Trophoblast cell (in vitro differentiated cells and primary cell): ENCODE data around the gene WDR90.
"Not testable (repeated sequence)": the region's sequence is repeated elsewhere in the genome, so short reads cannot be mapped to it uniquely, and the experiment has no call there.

Source experiments
- DNase-seq, 2 donors: peaks; one replicate each; pipeline ENCODE4 v3.0.0-alpha.2; 2016
- H2AFZ ChIP-seq: 2 replicates; pipeline ENCODE4 v1.6.1; 2013; ENCODE audit warnings: low read length, moderate library complexity, mild to moderate bottlenecking; ENCODE audit not compliant: insufficient read depth, poor library complexity
- H2AK5ac ChIP-seq: 2 replicates; pipeline ENCODE4 v1.6.1; 2013; ENCODE audit warnings: mild to moderate bottlenecking, low read length
- H2BK120ac ChIP-seq: 2 replicates; pipeline ENCODE4 v1.6.1; 2013; ENCODE audit warnings: low read length, mild to moderate bottlenecking, moderate library complexity; ENCODE audit not compliant: insufficient read depth, poor library complexity
- H2BK12ac ChIP-seq: 2 replicates; pipeline ENCODE4 v1.6.1; 2013; ENCODE audit warnings: mild to moderate bottlenecking, low read length, moderate library complexity
- H2BK5ac ChIP-seq: 2 replicates; pipeline ENCODE4 v1.6.1; 2013; ENCODE audit warnings: low read length, low read depth, moderate library complexity, mild to moderate bottlenecking; ENCODE audit not compliant: poor library complexity
- H3K14ac ChIP-seq: 2 replicates; pipeline ENCODE4 v1.6.1; 2013; ENCODE audit warnings: mild to moderate bottlenecking, low read length
- H3K18ac ChIP-seq: 2 replicates; pipeline ENCODE4 v1.6.1; 2013; ENCODE audit warnings: mild to moderate bottlenecking, low read length
- H3K23ac ChIP-seq: 2 replicates; pipeline ENCODE4 v1.6.1; 2013; ENCODE audit warnings: low read length
- H3K27ac ChIP-seq: 2 replicates; pipeline ENCODE4 v1.5.1; 2013; ENCODE audit warnings: low read depth, mild to moderate bottlenecking, inconsistent platforms, low read length, moderate library complexity
- H3K27me3 ChIP-seq: 2 replicates; pipeline ENCODE4 v1.6.1; 2013; ENCODE audit warnings: inconsistent platforms, mild to moderate bottlenecking, low read length, moderate library complexity; ENCODE audit not compliant: insufficient read depth
- H3K36me3 ChIP-seq, 2 experiments: 1 replicate in 1 of 2; 2 replicates in 1 of 2; pipeline ENCODE4 v1.6.1; 2013; ENCODE audit warnings: low read length in 2 of 2, mild to moderate bottlenecking in 2 of 2, moderate library complexity in 1 of 2; ENCODE audit not compliant: insufficient read depth in 2 of 2, control insufficient read depth in 1 of 2
- H3K4ac ChIP-seq: 2 replicates; pipeline ENCODE4 v1.6.1; 2013; ENCODE audit warnings: low read depth, mild to moderate bottlenecking, low read length, moderate library complexity
- H3K4me1 ChIP-seq, 2 experiments: 1 replicate in 1 of 2; 2 replicates in 1 of 2; pipeline ENCODE4 v1.6.1; 2013; ENCODE audit warnings: low read length in 2 of 2, mild to moderate bottlenecking in 2 of 2, moderate library complexity in 1 of 2; ENCODE audit not compliant: insufficient read depth in 2 of 2, control insufficient read depth in 1 of 2
- H3K4me2 ChIP-seq: 2 replicates; pipeline ENCODE4 v1.6.1; 2013; ENCODE audit warnings: inconsistent platforms, mild to moderate bottlenecking, low read length, moderate library complexity
- H3K4me3 ChIP-seq: 2 replicates; pipeline ENCODE4 v1.5.1; 2013; ENCODE audit warnings: mild to moderate bottlenecking, low read depth, low read length, inconsistent platforms
- H3K79me1 ChIP-seq: one replicate; pipeline ENCODE4 v1.6.1; 2013; ENCODE audit warnings: low read length
- H3K79me2 ChIP-seq: 2 replicates; pipeline ENCODE4 v1.6.1; 2013; ENCODE audit warnings: low read length, mild to moderate bottlenecking; ENCODE audit not compliant: control insufficient read depth, insufficient read depth, poor library complexity
- H3K9ac ChIP-seq: 2 replicates; pipeline ENCODE4 v1.6.1; 2013; ENCODE audit warnings: mild to moderate bottlenecking, low read length
- H3K9me3 ChIP-seq: 2 replicates; pipeline ENCODE4 v1.6.1; 2013; ENCODE audit warnings: low read depth, mild to moderate bottlenecking, control low read depth, inconsistent platforms, low read length; ENCODE audit not compliant: insufficient read depth
- H4K12ac ChIP-seq: 2 replicates; pipeline ENCODE4 v1.6.1; 2013; ENCODE audit warnings: low read depth, mild to moderate bottlenecking, low read length, moderate library complexity
- H4K8ac ChIP-seq: 2 replicates; pipeline ENCODE4 v1.6.1; 2013; ENCODE audit warnings: low read depth, mild to moderate bottlenecking, low read length, moderate library complexity
- H4K91ac ChIP-seq: one replicate; pipeline ENCODE4 v1.6.1; 2013; ENCODE audit warnings: low read depth, mild to moderate bottlenecking, low read length, moderate library complexity
- WGBS: extraction: QIAGEN DNeasy Blood & Tissue Kit; methylation state at CpG from one replicate; pipeline ENCODE4 v1.1.7; 2013; ENCODE audit warnings: missing lambda C conversion rate; ENCODE audit not compliant: insufficient read length, insufficient coverage; ENCODE audit errors: extremely low coverage; 5-methylcytosine and 5-hydroxymethylcytosine counted together

Gene WDR90

GRCh38 chr16:710500-711075 is 61.4 kb downstream of the WDR90 start:
- Histone ChIP-seq H3K36me3 (no peaks in the 10 kb centered on the region), H3K4me3 (no peak overlapping the region), H3K4me1 (peaks cover 15 to 16% of the 10 kb centered on the region in 2 experiments), H3K9me3 (peaks cover 12% of the 10 kb centered on the region), H2BK12ac (no peak overlapping the region), H3K4me2 (no peak overlapping the region), H3K79me2 (no peaks in the 10 kb centered on the region), H3K9ac (no peak overlapping the region), H4K12ac (no peak overlapping the region), H3K23ac (no peak overlapping the region), H4K91ac (no peak overlapping the region), H3K79me1 (peaks cover 2% of the 10 kb centered on the region), H3K14ac (no peak overlapping the region), H3K27me3 (peaks cover 21% of the 10 kb centered on the region), H4K8ac (no peak overlapping the region), H2BK5ac (no peak overlapping the region), H3K4ac (no peak overlapping the region), H2AK5ac (no peak overlapping the region), H2BK120ac (no peak overlapping the region), H3K27ac (no peak overlapping the region), H2AFZ (no peak overlapping the region), H3K18ac (no peak overlapping the region)
- no CpG with 5 or more reads among the region's 21 CpGs for WGBS
- DNase-seq: no peak

- H2AFZ ChIP-seq: no peak overlapping the region
- H3K27ac ChIP-seq: no peak overlapping the region
- H3K79me2 ChIP-seq: no peaks in the 10 kb centered on the region
- H2BK5ac ChIP-seq: no peak overlapping the region
- H2BK12ac ChIP-seq: no peak overlapping the region
- H3K79me1 ChIP-seq: peaks cover 2% of the 10 kb centered on the region
- DNase-seq: no peak
- no CpG with 5 or more reads among the region's 12 CpGs for WGBS
- H3K36me3 ChIP-seq: no peaks in the 10 kb centered on the region
- H4K91ac ChIP-seq: no peak overlapping the region
- no peak overlapping the region for H3K4me3 ChIP-seq
- no peak overlapping the region for H2BK120ac ChIP-seq
- peaks cover 24% of the 10 kb centered on the region for H3K27me3 ChIP-seq
- H3K4ac ChIP-seq: no peak overlapping the region
- H3K18ac ChIP-seq: no peak overlapping the region
- H3K9ac ChIP-seq: no peak overlapping the region
- no peak overlapping the region for H4K12ac ChIP-seq
- no peak overlapping the region for H3K4me2 ChIP-seq
- H3K14ac ChIP-seq: no peak overlapping the region
- H3K23ac ChIP-seq: no peak overlapping the region
- H2AK5ac ChIP-seq: no peak overlapping the region
- peaks cover 18 to 19% of the 10 kb centered on the region in 2 experiments for H3K4me1 ChIP-seq
- H3K9me3 ChIP-seq: peaks cover 12% of the 10 kb centered on the region
- no peak overlapping the region for H4K8ac ChIP-seq
These were observed 61.9 kb downstream of the WDR90 start for GRCh38 chr16:711084-711483.

GRCh38 chr16:711548-712320 is 62.6 kb downstream of the WDR90 start:
- Histone ChIP-seq H3K9ac (no peak overlapping the region), H2BK12ac (no peak overlapping the region), H3K4me3 (no peak overlapping the region), H3K23ac (no peak overlapping the region), H3K4me2 (no peak overlapping the region), H4K12ac (no peak overlapping the region), H2BK5ac (no peak overlapping the region), H2BK120ac (no peak overlapping the region), H3K14ac (no peak overlapping the region), H2AFZ (no peak overlapping the region), H3K4ac (no peak overlapping the region), H3K9me3 (peaks cover 14% of the 10 kb centered on the region), H3K4me1 (peaks cover 18 to 19% of the 10 kb centered on the region in 2 experiments), H3K27me3 (peaks cover 20% of the 10 kb centered on the region), H4K8ac (no peak overlapping the region), H3K18ac (no peak overlapping the region), H2AK5ac (no peak overlapping the region), H3K27ac (no peak overlapping the region), H3K79me2 (no peaks in the 10 kb centered on the region), H4K91ac (no peak overlapping the region), H3K36me3 (no peaks in the 10 kb centered on the region), H3K79me1 (peaks cover 2% of the 10 kb centered on the region)
- no CpG with 5 or more reads among the region's 25 CpGs for WGBS
- peak; percentile 67 to 81 for DNase-seq

- H3K4me1 ChIP-seq: peaks cover 18 to 19% of the 10 kb centered on the region in 2 experiments
- not testable (repeated sequence) for H3K27ac ChIP-seq, H3K9ac ChIP-seq, H3K4me3 ChIP-seq, H4K8ac ChIP-seq, H3K23ac ChIP-seq, H3K18ac ChIP-seq, H3K4ac ChIP-seq, H2BK5ac ChIP-seq, H3K14ac ChIP-seq, H2BK12ac ChIP-seq, H3K79me2 ChIP-seq, H4K91ac ChIP-seq, H2AK5ac ChIP-seq, H2BK120ac ChIP-seq, H3K36me3 ChIP-seq, H4K12ac ChIP-seq, H3K4me2 ChIP-seq, H2AFZ ChIP-seq, H3K79me1 ChIP-seq
- H3K9me3 ChIP-seq: peaks cover 12% of the 10 kb centered on the region
- peaks cover 14% of the 10 kb centered on the region for H3K27me3 ChIP-seq
- peak; percentile 98 to 99 for DNase-seq
- WGBS: no CpG with 5 or more reads among the region's 13 CpGs
These were observed 63.6 kb downstream of the WDR90 start for GRCh38 chr16:712740-713250.
